Eye (tissue), 1 donor: ENCODE measurements around the gene TRPM4.
"Not testable (repeated sequence)": the region's sequence is repeated elsewhere in the genome, so short reads cannot be mapped to it uniquely, and the experiment has no call there.

Experiments used
- DNase-seq: peaks from one replicate; pipeline ENCODE4 v3.0.0-alpha.2; 2015

TRPM4 gene

GRCh38 chr19:49127225-49127624 is 30.4 kb upstream of the TRPM4 start:
- DNase-seq: not testable (repeated sequence)

GRCh38 chr19:49127674-49128544 is 29.7 kb upstream of the TRPM4 start:
- DNase-seq: peak; percentile 99

GRCh38 chr19:49128545-49129237 is 28.9 kb upstream of the TRPM4 start:
- no peak for DNase-seq

GRCh38 chr19:49129238-49129583 is 28.4 kb upstream of the TRPM4 start:
- DNase-seq: no peak

- no peak for DNase-seq
Measured at GRCh38 chr19:49130325-49130724, 27.3 kb upstream of the TRPM4 start.

GRCh38 chr19:49132974-49133609 is 24.5 kb upstream of the TRPM4 start:
- peak; percentile 51 for DNase-seq

GRCh38 chr19:49133621-49134454 is 23.8 kb upstream of the TRPM4 start:
- DNase-seq: peak; percentile 92

- DNase-seq: no peak
Measured at GRCh38 chr19:49135686-49136085, 21.9 kb upstream of the TRPM4 start.

- no peak for DNase-seq
Measured at GRCh38 chr19:49136771-49137171, 20.8 kb upstream of the TRPM4 start.

GRCh38 chr19:49140951-49141350 is 16.6 kb upstream of the TRPM4 start:
- no peak for DNase-seq

- DNase-seq: no peak
Measured at GRCh38 chr19:49141352-49141751, 16.2 kb upstream of the TRPM4 start.

GRCh38 chr19:49142866-49143335 is 14.7 kb upstream of the TRPM4 start:
- DNase-seq: peak; percentile 96

GRCh38 chr19:49145573-49146407 is 11.8 kb upstream of the TRPM4 start:
- DNase-seq: peak; percentile 95

GRCh38 chr19:49146408-49146770 is 11.2 kb upstream of the TRPM4 start:
- not testable (repeated sequence) for DNase-seq

GRCh38 chr19:49148044-49148682 is 9.4 kb upstream of the TRPM4 start:
- no peak for DNase-seq

GRCh38 chr19:49148784-49149651 is 8.6 kb upstream of the TRPM4 start:
- peak; percentile 100 for DNase-seq

GRCh38 chr19:49149652-49150105 is 7.9 kb upstream of the TRPM4 start:
- peak; percentile 98 for DNase-seq

GRCh38 chr19:49150106-49150943 is 7.3 kb upstream of the TRPM4 start:
- DNase-seq: peak; percentile 97

- no peak for DNase-seq
Measured at GRCh38 chr19:49150944-49151243, 6.7 kb upstream of the TRPM4 start.
